Fibroblast of lung (primary cell): ENCODE measurements around the gene C19orf67. TPM values are rescaled to one million over a fixed set of nuclear protein-coding genes. Genes with fewer than 3 reads are reported as not detected.
"Not testable (repeated sequence)": the region's sequence is repeated elsewhere in the genome, so short reads cannot be mapped to it uniquely, and the experiment has no call there.

Source experiments
- DNase-seq, 2 donors: peaks; one replicate each; pipeline versions ENCODE4 v3.0.0 to v3.0.0-alpha.2; 2010; ENCODE audit warnings: low read depth in 2 of 2
- H2AFZ ChIP-seq: 2 replicates; pipeline ENCODE4 v1.5.1; 2012; ENCODE audit warnings: low read length, control low read depth, inconsistent platforms
- H3K27ac ChIP-seq: 2 replicates; pipeline ENCODE4 v1.5.1; 2011; ENCODE audit warnings: low read length, control low read depth; ENCODE audit not compliant: insufficient read depth
- H3K27me3 ChIP-seq: 2 replicates; pipeline ENCODE4 v1.5.1; 2011; ENCODE audit warnings: mild to moderate bottlenecking, low read length; ENCODE audit not compliant: control insufficient read depth, insufficient read depth
- H3K36me3 ChIP-seq: 2 replicates; pipeline ENCODE4 v1.5.1; 2011; ENCODE audit warnings: low read length; ENCODE audit not compliant: control insufficient read depth, insufficient read depth
- H3K4me1 ChIP-seq: 2 replicates; pipeline ENCODE4 v1.5.1; 2011; ENCODE audit warnings: low read length; ENCODE audit not compliant: control insufficient read depth, insufficient read depth; ENCODE audit errors: extremely low read depth
- H3K4me2 ChIP-seq: 2 replicates; pipeline ENCODE4 v1.5.1; 2011; ENCODE audit warnings: low read length, control low read depth; ENCODE audit not compliant: insufficient read depth; ENCODE audit errors: extremely low read depth
- H3K4me3 ChIP-seq, 4 experiments: fragments of 200-600 bp in 1 of 4; sonication (generic) in 1 of 4; replicated peaks in 1 of 4; 2 replicates each; pipeline ENCODE4 v1.5.1; 2011 to 2016; ENCODE audit warnings: low read length in 4 of 4, low read depth in 3 of 4, mild to moderate bottlenecking in 3 of 4, control low read depth in 2 of 4, inconsistent platforms in 1 of 4, mixed read lengths in 1 of 4; ENCODE audit not compliant: insufficient read depth in 1 of 4; ENCODE audit errors: control extremely low read depth in 1 of 4
- H3K79me2 ChIP-seq: 2 replicates; pipeline ENCODE4 v1.5.1; 2012; ENCODE audit warnings: mild to moderate bottlenecking, low read length, inconsistent platforms; ENCODE audit not compliant: control insufficient read depth, insufficient read depth
- H3K9ac ChIP-seq: 2 replicates; pipeline ENCODE4 v1.5.1; 2011; ENCODE audit warnings: mild to moderate bottlenecking, low read length, control low read depth; ENCODE audit not compliant: insufficient read depth
- H3K9me3 ChIP-seq: 2 replicates; pipeline ENCODE4 v1.5.1; 2012; ENCODE audit warnings: low read depth, low read length; ENCODE audit not compliant: control insufficient read depth, insufficient read depth
- H4K20me1 ChIP-seq: 2 replicates; pipeline ENCODE4 v1.5.1; 2011; ENCODE audit warnings: low read length; ENCODE audit not compliant: control insufficient read depth, insufficient read depth; ENCODE audit errors: extremely low read depth
- EZH2 ChIP-seq: IDR thresholded peaks from 2 replicates; pipeline ENCODE4 v1.5.1; 2012; ENCODE audit warnings: low read length, control low read depth, mild to moderate bottlenecking; ENCODE audit errors: missing control alignments
- polyA plus RNA-seq, 2 donors: library from polyadenylated mRNA; depleted of rRNA in 1 of 2; stranded (reverse) in 1 of 2; unstranded in 1 of 2; fragments of >200 nt; gene quantifications; 2 replicates each; pipeline ENCODE4 v1.2.1, GENCODE V29; 2011 to 2012; ENCODE audit warnings: missing spikeins in 1 of 2
- total RNA-seq: library from RNA; depleted of rRNA; stranded (reverse); fragments of >200 nt; gene quantifications from 2 replicates; pipeline ENCODE4 v1.2.1, GENCODE V29; 2014
- TF ChIP-seq, protein P1 (sequence below), 2 donors: IDR thresholded peaks in 1 of 2; conservative IDR thresholded peaks in 1 of 2; 1 replicate in 1 of 2; 2 replicates in 1 of 2; pipeline ENCODE4 v1.5.1; 2011 to 2012; ENCODE audit warnings: low read length in 2 of 2, control low read depth in 1 of 2, inconsistent platforms in 1 of 2, low read depth in 1 of 2, mild to moderate bottlenecking in 1 of 2

C19orf67 gene
- total and polyA plus RNA-seq, 2 donors (not counting 1 experiment from before 2014, with no cell fraction given): not detected

- Histone ChIP-seq H3K36me3 (no peaks in the 10 kb centered on the region), H3K4me1 (no peaks in the 10 kb centered on the region), H4K20me1 (no peaks in the 10 kb centered on the region), H2AFZ (no peak overlapping the region), H3K27ac (no peak overlapping the region), H3K9ac (no peak overlapping the region), H3K9me3 (no peaks in the 10 kb centered on the region), H3K79me2 (no peaks in the 10 kb centered on the region), H3K27me3 (no peaks in the 10 kb centered on the region), H3K4me2 (no peak overlapping the region), H3K4me3 (no peak overlapping the region)
- TF ChIP-seq, protein P1, sequence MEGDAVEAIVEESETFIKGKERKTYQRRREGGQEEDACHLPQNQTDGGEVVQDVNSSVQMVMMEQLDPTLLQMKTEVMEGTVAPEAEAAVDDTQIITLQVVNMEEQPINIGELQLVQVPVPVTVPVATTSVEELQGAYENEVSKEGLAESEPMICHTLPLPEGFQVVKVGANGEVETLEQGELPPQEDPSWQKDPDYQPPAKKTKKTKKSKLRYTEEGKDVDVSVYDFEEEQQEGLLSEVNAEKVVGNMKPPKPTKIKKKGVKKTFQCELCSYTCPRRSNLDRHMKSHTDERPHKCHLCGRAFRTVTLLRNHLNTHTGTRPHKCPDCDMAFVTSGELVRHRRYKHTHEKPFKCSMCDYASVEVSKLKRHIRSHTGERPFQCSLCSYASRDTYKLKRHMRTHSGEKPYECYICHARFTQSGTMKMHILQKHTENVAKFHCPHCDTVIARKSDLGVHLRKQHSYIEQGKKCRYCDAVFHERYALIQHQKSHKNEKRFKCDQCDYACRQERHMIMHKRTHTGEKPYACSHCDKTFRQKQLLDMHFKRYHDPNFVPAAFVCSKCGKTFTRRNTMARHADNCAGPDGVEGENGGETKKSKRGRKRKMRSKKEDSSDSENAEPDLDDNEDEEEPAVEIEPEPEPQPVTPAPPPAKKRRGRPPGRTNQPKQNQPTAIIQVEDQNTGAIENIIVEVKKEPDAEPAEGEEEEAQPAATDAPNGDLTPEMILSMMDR (conservative IDR thresholded peaks at IDR 0.05 in 1 of 2, IDR thresholded peaks at IDR 0.05 in 1 of 2; ENCODE audit: low read depth in 1 of 2, low read length in 2 of 2): no peak
- TF ChIP-seq EZH2: no peak
- no peak for DNase-seq
These were observed 46.4 kb downstream of the C19orf67 start for GRCh38 chr19:14039181-14039580.

DNA sequence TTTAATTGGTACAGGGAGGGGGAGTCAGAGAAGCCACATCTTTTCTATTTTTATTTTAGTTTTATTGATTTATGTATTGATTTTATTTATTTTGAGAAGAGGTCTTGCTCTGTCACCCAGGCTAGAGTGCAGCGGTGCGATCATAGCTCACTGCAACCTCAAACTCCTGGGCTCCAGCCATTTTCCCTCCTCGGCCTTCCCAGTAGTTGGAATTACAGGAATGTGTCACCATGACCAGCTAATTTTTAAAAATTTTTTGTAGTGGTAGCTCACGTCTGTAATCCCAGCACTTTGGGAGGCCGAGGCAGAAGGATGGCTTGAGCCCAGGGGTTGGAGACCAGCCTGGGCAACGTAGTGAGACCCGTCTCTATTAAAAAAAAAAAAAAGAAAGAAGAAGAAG is 49.9 kb downstream of the C19orf67 start:
- H3K9ac ChIP-seq: no peak overlapping the region
- no peak overlapping the region for H3K4me2 ChIP-seq
- no peaks in the 10 kb centered on the region for H3K4me1 ChIP-seq
- no peaks in the 10 kb centered on the region for H4K20me1 ChIP-seq
- H2AFZ ChIP-seq: no peak overlapping the region
- H3K36me3 ChIP-seq: no peaks in the 10 kb centered on the region
- no peaks in the 10 kb centered on the region for H3K9me3 ChIP-seq
- no peaks in the 10 kb centered on the region for H3K27me3 ChIP-seq
- DNase-seq: peak in 1 of 2 donors; percentile 60
- H3K4me3 ChIP-seq: no peak overlapping the region
- no peak overlapping the region for H3K27ac ChIP-seq
- no peaks in the 10 kb centered on the region for H3K79me2 ChIP-seq
- TF ChIP-seq, protein P1 (conservative IDR thresholded peaks at IDR 0.05 in 1 of 2, IDR thresholded peaks at IDR 0.05 in 1 of 2; ENCODE audit: low read depth in 1 of 2, low read length in 2 of 2): no peak
- TF ChIP-seq EZH2: no peak

- not testable (repeated sequence) for H2AFZ ChIP-seq, H3K79me2 ChIP-seq, H3K4me1 ChIP-seq, H3K4me3 ChIP-seq, H3K36me3 ChIP-seq, H3K27ac ChIP-seq, H3K27me3 ChIP-seq, H3K4me2 ChIP-seq, H3K9me3 ChIP-seq, H4K20me1 ChIP-seq, H3K9ac ChIP-seq
- TF ChIP-seq, protein P1 (conservative IDR thresholded peaks at IDR 0.05 in 1 of 2, IDR thresholded peaks at IDR 0.05 in 1 of 2; ENCODE audit: low read depth in 1 of 2, low read length in 2 of 2): peak in 1 of 2 donors; percentile 12
- DNase-seq: peak in 1 of 2 donors; percentile 8
These were observed 50.4 kb downstream of the C19orf67 start for GRCh38 chr19:14035159-14035558.
